Ascending aorta (tissue), 2 donors: ENCODE measurements around the gene AGAP1. TPM values are rescaled to one million over a fixed set of nuclear protein-coding genes. Genes with fewer than 3 reads are reported as not detected.

ENCODE experiments used
- DNase-seq, 2 donors: peaks; one replicate each; pipeline ENCODE4 v3.0.0-alpha.2; 2019; ENCODE audit warnings: low spot score in 2 of 2
- H3K27ac ChIP-seq, 2 donors: fragments of 200-600 bp; sonication (generic); one replicate each; pipeline ENCODE4 v1.5.1; 2016 to 2017; ENCODE audit warnings: mild to moderate bottlenecking in 1 of 2
- H3K27me3 ChIP-seq: fragments of 200-600 bp; sonication (generic); one replicate; pipeline ENCODE4 v1.5.1; 2017
- H3K36me3 ChIP-seq, 2 donors: fragments of 200-600 bp; sonication (generic); one replicate each; pipeline ENCODE4 v1.5.1; 2016
- H3K4me1 ChIP-seq, 2 donors: fragments of 200-600 bp; sonication (generic); one replicate each; pipeline ENCODE4 v1.5.1; 2016 to 2017; ENCODE audit warnings: mild to moderate bottlenecking in 1 of 2
- H3K4me3 ChIP-seq, 2 donors: fragments of 200-600 bp; sonication (generic); one replicate each; pipeline ENCODE4 v1.5.1; 2016 to 2017; ENCODE audit warnings: mild to moderate bottlenecking in 1 of 2
- H3K9me3 ChIP-seq, 2 donors: fragments of 200-600 bp; sonication (generic); one replicate each; pipeline ENCODE4 v1.5.1; 2016
- CTCF ChIP-seq, 3 experiments: fragments of 200-600 bp in 2 of 3; fragments of 450-650 bp in 1 of 3; sonication (generic) in 2 of 3; IDR thresholded peaks; one replicate each; pipeline ENCODE4 v1.5.1; 2016 to 2019; ENCODE audit warnings: antibody characterized with exemption in 3 of 3, mild to moderate bottlenecking in 1 of 3, moderate library complexity in 1 of 3
- intact Hi-C: fragments of 100-400 bp; cut with DNase I; formaldehyde crosslinking; loops from one replicate; pipeline ENCODE4 v1.15.1; 2023
- total RNA-seq: library from RNA; depleted of rRNA; stranded (reverse); fragments of >200 nt; gene quantifications from one replicate; pipeline ENCODE4 v1.1.0, GENCODE V29; 2016

AGAP1 gene
- total RNA-seq, 1 donor from 2014 or later = 19.7 TPM

GRCh38 chr2:235643680-235644511, 150.1 kb downstream of the AGAP1 start:
- intact Hi-C loops = no loop called here

GRCh38 chr2:235647264-235647663, 153.4 kb downstream of the AGAP1 start:
- Histone ChIP-seq H3K27ac (no peak overlapping the region), H3K27me3 (no peaks in the 10 kb centered on the region), H3K4me1 (no peaks in the 10 kb centered on the region), H3K4me3 (no peak overlapping the region), H3K36me3 (no peaks in the 10 kb centered on the region), H3K9me3 (no peaks in the 10 kb centered on the region)
- no peak for TF ChIP-seq CTCF (IDR thresholded peaks at IDR 0.05)
- intact Hi-C loops = no loop called here
- DNase-seq = no peak

More at GRCh38 chr2:235643680-235644511, 150.1 kb downstream of the AGAP1 start:
- no peak for TF ChIP-seq CTCF (IDR thresholded peaks at IDR 0.05)
- Histone ChIP-seq H3K9me3 (no peaks in the 10 kb centered on the region), H3K36me3 (no peaks in the 10 kb centered on the region), H3K4me1 (peaks cover 4 to 18% of the 10 kb centered on the region in 2 donors), H3K27ac (no peak overlapping the region), H3K4me3 (no peak overlapping the region), H3K27me3 (no peaks in the 10 kb centered on the region)
- no peak for DNase-seq

- DNase-seq = no peak
- TF ChIP-seq CTCF (IDR thresholded peaks at IDR 0.05) = no peak
- intact Hi-C loops = no loop called here
- H3K27me3 ChIP-seq = no peaks in the 10 kb centered on the region
- H3K4me3 ChIP-seq = no peak overlapping the region
- H3K27ac ChIP-seq = no peak overlapping the region
- H3K4me1 ChIP-seq = no peaks in the 10 kb centered on the region
- no peaks in the 10 kb centered on the region for H3K9me3 ChIP-seq
- no peaks in the 10 kb centered on the region for H3K36me3 ChIP-seq
Observed at GRCh38 chr2:235647877-235648276, 154.0 kb downstream of the AGAP1 start.

- Histone ChIP-seq H3K27ac (no peak overlapping the region), H3K4me3 (no peak overlapping the region), H3K9me3 (no peaks in the 10 kb centered on the region), H3K4me1 (no peaks in the 10 kb centered on the region), H3K27me3 (no peaks in the 10 kb centered on the region), H3K36me3 (no peaks in the 10 kb centered on the region)
- intact Hi-C loops = no loop called here
- no peak for TF ChIP-seq CTCF (IDR thresholded peaks at IDR 0.05)
- DNase-seq = no peak
Observed at GRCh38 chr2:235649418-235649817, 155.6 kb downstream of the AGAP1 start.

- H3K4me1 ChIP-seq = no peaks in the 10 kb centered on the region
- TF ChIP-seq CTCF (IDR thresholded peaks at IDR 0.05) = no peak
- no peaks in the 10 kb centered on the region for H3K36me3 ChIP-seq
- no peak for DNase-seq
- intact Hi-C loops = no loop called here
- no peak overlapping the region for H3K27ac ChIP-seq
- H3K9me3 ChIP-seq = no peaks in the 10 kb centered on the region
- H3K4me3 ChIP-seq = no peak overlapping the region
- H3K27me3 ChIP-seq = no peaks in the 10 kb centered on the region
Observed at GRCh38 chr2:235651643-235652042, 157.8 kb downstream of the AGAP1 start.
